Gastroesophageal sphincter (tissue), 3 donors: ENCODE measurements around the gene TMEM82.

Experiments
- CTCF ChIP-seq, 4 experiments: fragments of 200-600 bp in 2 of 4; fragments of 450-650 bp in 2 of 4; sonication (generic) in 1 of 4; IDR thresholded peaks; one replicate each; pipeline ENCODE4 v1.5.1; 2017 to 2019; ENCODE audit warnings: antibody characterized with exemption in 4 of 4, mild to moderate bottlenecking in 2 of 4, moderate library complexity in 2 of 4
- EP300 ChIP-seq: sonication (generic); formaldehyde crosslinking; IDR thresholded peaks from one replicate; pipeline ENCODE4 v1.6.1; 2017; ENCODE audit warnings: antibody characterized with exemption, mild to moderate bottlenecking
- POLR2A ChIP-seq, 2 donors: fragments of 450-650 bp; IDR thresholded peaks; one replicate each; pipeline ENCODE4 v1.6.1; 2017; ENCODE audit warnings: antibody characterized with exemption in 2 of 2, mild to moderate bottlenecking in 2 of 2, moderate library complexity in 1 of 2
- POLR2AphosphoS5 ChIP-seq: sonication (generic); formaldehyde crosslinking; IDR thresholded peaks from one replicate; pipeline ENCODE4 v1.6.1; 2017; ENCODE audit warnings: antibody characterized with exemption

GRCh38 chr1:15768388-15768787 lies 26.1 kb downstream of the TMEM82 start:
- TF ChIP-seq CTCF (IDR thresholded peaks at IDR 0.05) (no peak), POLR2AphosphoS5 (no peak), EP300 (no peak), POLR2A (IDR thresholded peaks at IDR 0.05) (no peak)
